Activated naive CD8-positive, alpha-beta T cell treated with anti-CD3 and anti-CD28 coated beads, Interleukin-2, amount 50 U/mL, for 16 hours (primary cell): ENCODE results near the gene TMEM221.

ENCODE experiments used
- DNase-seq: peaks from one replicate; pipeline ENCODE4 v3.0.0-alpha.2; 2020; ENCODE audit warnings: low read depth, low spot score

The TMEM221 gene

DNA sequence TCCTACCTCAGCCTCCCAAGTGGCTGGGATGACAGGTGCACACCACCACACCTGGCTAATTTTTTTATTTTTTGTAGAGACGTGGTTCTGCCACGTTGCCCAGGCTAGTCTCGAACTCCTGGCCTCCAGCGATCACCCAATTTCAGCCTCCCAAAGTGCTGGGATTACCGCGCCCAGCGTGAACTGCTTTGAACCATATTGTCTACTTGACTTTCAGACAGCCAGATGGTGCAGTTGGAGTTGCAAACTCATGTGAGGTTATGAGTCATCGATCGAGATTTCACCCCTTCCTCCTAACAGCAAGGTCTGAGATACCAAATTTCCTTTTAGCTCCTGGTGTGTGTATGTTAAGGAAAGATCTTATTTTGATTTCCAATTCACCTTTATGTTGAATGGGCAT, 24.6 kb upstream of the TMEM221 start:
- no peak for DNase-seq

DNA sequence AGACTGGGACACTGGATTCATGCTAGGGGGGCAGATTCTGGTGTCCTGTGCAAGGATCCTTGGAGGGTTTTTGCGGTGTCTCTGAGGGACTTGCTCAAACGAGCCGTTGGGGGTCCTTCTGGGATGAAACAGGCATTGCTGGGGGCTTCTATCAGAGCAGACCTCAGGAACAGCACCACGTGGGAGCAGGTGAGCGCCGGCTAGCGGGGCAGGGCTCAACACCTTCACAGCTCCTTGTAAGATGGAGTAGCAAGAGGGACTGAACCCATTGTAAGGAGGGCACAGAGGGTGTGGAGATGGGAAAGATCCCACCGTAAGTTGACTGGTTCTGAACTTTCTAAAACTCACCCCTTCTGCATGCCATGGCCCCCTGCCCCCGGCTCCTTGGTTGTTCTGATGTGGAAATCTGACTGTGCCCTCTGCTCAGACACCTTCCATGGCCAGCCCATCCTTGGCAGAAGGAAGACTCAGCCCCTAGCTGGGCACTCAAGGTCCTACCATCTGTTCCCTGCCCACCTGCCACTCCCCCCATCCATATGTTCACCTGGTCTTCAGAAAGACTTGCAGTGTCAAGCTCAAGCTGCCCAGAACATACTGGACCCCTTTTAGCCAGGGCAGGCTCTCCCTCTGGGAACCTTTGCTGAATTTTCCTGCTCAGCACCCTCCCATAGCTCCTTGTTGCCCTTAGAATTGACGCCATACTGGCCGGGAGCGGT, 23.1 kb upstream of the TMEM221 start:
- no peak for DNase-seq

DNA sequence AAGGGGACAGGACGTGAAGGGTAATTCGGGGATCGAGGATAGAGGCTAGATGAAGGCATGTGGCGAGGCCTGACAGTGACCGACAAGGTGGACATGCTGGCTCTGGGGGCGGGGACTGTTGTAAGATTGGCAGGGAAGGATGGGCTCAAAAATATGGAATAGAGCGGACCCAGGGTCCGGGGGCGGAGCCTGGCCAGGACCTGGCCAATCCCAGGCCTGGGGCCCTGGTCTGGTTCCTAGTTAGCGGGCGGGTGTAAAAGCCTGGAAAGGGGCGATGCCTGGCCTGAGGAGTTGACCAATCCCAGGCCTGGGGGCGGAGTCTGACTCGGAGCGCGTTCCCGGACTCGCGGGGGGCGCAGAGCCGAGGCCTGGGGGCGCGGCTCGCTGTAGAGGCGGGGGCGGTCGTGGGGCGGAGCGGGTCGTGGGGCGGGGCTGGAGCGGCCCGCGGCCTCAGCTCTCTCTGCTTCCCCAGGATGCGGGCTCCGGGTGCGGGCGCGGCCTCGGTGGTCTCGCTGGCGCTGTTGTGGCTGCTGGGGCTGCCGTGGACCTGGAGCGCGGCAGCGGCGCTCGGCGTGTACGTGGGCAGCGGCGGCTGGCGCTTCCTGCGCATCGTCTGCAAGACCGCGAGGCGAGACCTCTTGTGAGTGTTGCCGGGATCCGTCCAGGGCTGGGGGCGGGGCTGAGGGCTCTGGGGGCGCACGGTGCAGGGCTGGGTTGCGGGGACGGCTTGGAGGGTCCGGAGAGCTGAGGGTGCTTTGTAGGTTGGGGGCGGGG, 21.8 kb upstream of the TMEM221 start, which contains the start of gene SLC27A1:
SLC27A1 (plus strand) TSS at position 457 of the 774 bp plus-strand sequence; CDS start at position 474, 17 bp downstream.
- peak; percentile 78 for DNase-seq

DNA sequence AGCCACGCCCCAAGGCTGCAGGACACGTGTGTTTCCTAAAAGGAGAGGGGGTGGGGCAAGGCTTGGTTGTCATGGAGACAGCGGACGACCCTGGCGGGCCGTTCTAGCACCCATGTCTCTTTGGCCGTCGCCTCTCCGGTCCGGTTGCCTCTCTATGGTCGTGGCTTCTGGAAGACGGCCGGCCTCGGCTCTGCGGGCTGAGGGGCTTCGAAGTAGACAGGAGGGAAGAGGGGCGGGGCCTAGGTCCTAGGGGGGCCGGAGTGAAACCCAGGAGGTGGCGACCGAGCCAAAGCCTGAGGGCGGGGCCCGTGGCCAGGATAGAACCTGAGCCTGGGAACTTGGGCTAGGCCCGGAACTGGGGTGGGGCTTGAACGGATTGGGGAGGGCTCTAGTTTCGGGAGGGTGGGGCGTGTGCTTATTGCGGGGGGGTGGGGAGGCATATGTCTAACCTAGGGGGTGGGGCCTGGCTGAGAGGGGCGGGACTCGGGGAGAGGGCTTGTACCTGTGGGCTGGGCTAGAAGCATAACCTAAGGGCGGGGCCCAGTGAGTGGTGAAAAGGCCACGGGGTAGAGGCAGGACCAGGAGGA, 21.1 kb upstream of the TMEM221 start:
- DNase-seq: peak; percentile 91

DNA sequence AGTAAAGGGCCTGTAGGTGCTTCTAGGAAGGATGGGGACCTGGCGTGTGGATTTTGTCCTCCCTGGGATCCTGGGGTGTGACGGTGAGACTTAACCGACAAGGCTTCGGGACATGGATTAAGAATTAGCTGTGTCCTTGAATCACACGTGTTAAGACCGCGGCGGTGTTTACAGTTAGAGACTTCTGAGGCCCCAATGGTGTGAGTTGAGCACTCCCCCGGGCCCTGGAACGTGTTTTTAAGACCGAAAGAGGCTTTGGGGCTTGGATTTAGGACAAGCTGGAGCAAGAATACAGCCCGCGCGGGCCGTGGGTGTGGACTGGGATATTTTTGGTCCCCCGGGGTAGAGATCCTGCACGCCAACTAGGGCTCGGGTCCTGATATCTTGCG, 20.6 kb upstream of the TMEM221 start:
- DNase-seq: no peak

DNA sequence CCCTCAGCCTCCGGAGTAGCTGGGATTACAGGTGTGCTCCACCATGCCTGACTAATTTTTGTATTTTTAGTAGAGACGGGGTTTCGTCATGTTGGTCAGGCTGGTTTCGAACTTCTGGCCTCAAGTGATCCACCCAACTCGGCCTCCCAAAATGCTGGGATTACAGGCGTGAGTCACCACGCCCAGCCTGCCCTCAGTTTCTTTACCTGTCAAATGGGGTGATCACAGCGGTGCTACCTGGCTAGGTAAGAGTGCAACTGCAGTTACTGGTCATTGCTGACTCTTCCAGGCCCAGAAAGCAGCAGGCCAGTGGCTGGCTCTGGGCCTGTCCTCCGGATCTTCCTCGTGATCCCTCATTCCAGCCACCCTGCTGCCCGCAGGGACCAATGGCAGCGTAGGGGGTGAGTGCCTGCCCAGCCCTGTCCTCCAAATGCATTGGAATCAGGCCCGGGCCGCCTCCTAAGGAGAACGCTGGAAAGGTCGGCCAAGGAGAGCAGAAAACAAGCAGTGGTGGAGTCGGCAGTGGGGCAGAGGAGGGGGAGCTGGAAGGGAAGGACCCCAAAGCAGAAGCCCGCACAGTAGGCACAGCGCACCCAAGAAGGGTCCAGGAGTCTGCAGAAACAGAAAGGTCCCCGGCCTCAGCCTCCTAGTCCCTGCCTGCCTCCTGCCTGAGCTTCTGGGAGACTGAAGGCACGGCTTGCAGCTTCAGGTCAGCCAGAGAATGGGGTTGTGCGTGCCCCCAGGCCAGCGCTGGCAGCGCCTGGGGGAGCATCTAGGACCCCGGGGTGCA, 20.0 kb upstream of the TMEM221 start:
- no peak for DNase-seq

DNA sequence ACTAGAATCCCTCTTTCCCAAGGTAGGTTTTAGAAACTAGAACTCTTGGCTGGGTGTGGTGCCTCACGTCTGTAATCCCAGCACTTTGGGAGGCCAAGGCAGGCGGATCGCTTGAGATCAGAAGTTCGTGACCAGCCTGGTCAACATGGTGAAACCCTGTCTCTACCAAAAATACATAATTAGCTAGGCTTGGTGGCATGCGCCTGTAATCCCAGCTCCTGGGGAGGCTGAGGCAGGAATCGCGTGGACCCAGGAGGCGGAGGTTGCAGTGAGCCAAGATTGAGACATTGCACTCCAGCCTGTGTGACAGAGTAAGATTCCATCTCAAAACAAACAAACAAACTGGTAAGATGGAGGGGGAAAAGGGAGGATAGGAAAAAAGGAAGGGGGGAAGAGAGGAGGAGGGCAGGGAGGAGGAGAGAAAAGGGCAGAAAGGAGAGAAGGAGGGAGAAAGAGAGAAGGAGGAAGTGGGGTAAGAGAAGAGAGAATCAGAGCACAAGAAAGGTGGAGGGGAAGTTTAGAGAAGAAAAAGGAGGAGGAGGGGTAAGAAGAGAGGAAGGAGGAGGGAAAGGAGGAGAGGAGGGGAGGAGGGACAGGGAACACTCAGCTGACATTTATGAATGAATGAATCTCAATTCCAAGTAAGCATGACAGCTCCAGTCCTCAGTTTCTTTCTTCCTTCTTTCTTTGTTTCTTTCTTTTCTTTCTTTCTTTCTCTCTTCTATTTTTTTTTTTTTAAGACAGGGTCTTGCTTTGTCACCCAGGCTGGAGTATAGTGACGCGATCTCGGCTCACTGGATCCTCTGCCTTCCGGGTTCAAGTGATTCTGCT, 19.2 kb upstream of the TMEM221 start:
- no peak for DNase-seq

DNA sequence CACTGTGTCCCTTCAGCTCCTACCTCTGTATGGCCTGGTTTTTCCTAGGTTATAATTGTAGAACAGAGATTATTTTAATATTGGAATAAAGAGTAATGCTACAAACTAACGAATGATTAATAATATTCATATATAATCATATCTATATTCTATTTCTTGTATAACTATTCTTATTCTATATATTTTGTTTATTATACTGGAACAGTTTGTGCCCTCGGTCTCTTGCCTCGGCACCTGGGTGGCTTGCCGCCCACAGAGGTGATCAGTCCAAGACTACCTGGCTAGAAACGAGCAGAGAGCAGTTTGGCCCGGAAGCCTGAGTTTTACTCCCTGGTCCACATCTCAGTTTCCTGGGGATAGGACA, 18.0 kb upstream of the TMEM221 start:
- DNase-seq: no peak

DNA sequence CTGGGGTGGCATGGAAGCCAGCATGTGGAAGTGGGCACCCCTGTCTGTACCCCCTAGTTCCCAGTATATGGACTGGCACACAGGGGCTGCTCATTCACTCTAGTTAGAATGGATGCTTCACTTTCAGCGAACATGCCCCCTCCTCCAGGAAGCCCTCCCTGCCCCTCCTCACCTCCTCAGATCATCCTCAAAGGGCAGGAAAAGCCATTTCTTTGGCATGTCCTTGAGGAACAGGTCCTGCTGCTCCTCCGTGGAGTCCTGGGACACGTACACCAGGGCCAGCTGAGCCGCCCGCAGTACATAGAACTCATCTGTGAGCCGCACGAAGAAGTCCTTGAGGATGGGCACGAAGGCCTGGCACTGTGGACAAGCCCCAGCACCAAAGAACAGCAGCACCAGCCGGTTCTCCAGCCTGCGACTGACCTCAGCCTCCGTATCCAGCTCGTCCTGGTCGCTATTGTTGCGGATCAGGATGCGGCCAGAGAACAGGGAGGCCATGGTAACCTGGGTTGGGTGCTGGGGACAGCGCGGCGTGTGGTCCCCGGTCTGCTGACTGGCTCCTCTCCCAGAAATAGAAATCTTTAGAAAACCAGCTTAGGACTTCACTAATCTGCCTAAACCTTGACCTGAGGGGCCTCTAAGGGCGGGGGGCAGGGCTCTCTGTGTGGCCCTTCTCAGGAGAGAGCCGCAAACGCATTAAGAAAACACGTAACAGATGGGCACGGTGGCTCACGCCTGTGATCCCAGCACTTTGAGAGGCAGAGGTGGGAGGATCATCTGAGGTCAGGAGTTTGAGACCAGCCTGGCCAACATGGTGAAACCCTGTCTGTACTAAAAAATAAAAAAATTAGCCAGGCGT, 12.1 kb upstream of the TMEM221 start, which contains the start of gene NXNL1:
NXNL1 (minus strand) TSS at position 555 of the 859 bp plus-strand sequence; CDS start at position 498, 57 bp downstream.
- no peak for DNase-seq

DNA sequence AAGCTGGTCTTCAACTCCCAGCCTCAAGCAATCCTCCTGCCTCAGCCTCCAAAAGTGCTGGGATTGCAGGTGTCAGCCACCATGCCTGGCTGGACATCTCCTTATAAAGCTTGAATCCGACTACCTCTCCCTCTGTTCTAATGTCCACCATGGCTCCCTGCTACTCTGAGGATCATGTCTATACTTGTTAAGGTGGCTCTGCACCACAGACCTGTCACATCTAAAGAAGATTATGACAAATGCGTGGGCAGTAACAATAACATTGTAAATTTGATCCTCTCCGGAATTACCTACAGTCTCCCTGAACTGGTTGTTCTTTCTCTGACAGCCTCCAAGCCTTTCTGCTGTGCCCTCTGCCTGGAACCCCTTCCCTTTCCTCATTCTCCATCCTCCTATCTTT, 10.5 kb upstream of the TMEM221 start:
- DNase-seq: no peak

DNA sequence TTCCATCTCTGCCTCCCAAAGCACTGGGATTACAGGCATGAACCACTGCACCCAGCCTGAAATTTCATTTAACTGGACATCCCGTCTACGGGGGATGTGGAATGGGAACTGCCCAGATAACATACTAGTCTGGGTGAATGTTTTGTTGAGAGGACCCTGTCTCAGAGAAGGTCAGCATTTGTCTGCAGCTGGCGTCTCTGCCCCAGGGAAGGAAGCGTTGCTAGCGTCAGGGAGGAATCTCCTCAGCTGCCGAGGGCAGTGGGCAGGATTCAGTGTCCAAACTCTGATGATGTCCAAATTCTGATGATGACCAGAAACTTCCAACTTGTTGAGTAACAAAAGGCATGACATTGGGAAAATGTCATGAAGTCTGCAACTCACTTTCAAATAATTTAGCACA, 9.1 kb upstream of the TMEM221 start:
- DNase-seq: no peak

DNA sequence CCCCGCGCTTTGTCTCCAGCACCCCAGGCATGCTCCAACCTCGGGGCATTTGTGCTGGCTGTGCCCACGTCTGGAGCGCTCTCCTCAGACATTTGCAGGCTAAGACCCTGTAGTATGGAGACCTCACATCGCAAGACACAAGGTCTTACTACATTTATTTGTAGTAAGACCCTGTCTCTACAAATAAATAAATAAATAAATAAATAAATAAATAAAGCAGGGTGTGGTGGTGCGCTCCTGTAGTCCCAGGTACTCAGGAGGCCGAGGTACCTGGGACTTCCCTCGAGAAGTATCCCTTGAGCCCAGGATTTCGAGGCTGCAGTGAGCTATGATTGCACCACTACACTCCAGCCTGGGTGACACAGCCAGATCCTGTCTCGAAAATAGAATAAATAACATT, 7.7 kb upstream of the TMEM221 start:
- DNase-seq: no peak

DNA sequence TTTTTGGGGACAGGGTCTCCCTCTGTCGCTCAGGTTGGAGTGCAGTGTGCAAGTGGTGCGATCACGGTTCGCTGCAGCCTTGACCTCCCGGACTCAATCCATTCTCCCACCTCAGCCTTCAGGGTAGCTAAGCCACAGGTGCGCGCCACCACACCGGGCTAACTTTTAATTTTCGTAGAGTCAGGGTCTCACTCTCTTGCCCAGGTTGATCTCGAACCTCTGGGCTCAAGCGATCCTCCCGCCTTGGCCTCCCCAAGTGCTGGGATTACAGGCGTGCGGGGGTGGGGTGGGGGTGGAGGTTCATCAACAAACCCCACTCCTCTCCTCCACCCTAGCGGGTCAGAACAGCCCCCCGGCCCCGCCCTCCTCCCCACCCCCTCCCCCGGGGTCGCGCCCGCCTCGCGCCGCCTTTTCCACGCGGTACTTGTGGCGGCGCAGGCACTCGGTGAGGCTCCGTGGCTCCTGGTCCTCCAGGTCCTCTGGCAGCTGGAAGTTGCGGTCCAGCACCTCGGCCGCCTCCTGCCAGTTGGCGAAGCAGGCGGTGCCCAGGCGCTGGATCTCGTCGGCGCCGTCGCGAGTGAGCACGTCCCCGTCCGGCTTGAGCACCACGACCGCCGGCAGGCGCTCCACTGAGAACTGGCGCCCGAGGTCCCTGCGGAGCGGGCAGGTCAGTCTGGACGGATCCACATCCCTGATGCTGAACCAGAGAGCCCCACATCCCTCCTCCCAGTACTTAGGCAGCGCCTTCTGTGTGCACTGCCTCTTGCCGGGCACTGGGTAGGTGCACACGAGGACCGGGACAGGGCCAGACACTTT, 7.0 kb upstream of the TMEM221 start:
- DNase-seq: no peak

DNA sequence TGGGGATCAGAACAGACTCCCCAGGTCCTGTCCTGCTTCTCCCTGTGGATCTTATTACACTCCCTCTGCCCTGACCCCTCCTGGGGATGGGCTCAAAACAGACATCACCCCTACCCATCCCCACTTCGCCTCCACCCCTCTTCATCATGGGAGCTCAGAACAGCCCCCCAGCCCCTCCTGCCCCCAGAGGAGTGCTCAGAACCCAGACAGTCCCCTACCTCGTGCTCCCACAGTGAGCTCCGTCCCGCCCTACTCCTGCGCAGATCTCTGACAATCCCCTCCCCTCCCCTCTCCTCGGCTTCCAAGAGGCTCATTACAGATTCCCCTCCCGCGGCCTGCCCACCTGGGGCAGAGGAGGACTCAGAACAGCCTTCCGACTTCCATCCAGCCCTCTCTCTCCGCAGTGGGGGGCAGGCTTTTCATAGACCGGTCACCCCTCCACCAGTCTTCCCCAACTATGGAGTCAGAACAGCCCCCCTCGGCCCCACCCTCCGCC, 6.2 kb upstream of the TMEM221 start:
- no peak for DNase-seq

DNA sequence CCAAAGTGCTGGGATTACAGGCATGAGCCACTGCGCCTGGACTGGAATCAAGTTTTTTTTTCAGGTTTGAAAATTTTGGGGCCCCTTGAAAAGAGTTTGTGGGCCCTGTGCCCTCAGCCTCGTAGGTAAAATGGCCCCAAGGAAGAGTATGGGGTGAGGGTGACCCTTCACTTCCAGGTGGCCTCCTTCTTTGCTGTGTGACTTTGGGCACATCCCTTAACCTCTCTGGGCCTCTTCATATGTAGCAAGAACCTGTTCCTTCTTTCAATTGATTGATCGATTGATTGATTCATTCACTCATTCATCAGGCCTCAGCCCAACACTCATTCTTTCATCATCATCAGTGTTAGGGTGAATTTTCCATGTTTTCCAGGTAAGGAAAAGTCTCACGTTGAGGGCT, 3.4 kb upstream of the TMEM221 start:
- DNase-seq: no peak

DNA sequence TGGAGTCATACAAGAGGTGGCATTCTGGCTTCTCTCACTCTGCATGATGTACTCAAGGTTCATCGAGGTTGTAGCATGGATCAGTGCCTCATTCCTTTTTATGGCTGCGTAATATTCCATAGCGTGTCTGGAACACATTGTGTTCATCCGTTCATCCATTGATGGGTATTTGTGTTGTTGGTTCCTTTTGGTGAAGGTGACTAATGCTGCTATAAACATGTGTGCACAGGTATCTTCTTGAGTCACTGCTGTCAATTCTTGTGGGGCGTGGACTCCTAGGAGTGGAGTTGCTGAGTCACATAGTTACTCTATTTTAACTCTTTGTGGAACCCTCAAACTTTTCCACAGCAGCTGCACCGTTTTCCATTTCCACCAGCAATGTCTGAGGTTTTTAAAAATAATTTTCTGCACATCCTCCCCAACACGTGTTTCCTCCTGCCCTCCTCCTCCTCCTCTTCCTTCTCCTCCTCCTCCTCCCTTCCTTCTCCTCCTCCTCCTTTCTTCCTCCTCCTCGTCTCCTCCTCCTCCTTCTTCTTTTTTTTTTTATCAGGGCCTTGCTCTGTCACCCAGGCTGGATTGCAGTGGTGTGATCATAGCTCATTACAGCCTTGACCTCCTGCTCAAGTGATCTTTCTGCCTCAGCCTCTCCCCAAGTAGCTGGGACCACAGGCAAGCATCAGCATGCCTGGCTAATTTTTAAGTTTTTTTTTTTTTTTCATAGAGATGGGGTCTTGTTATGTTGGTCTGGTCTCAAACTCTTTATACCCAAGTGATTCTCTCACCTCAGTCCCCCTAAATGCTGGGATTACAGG, 2.0 kb upstream of the TMEM221 start:
- no peak for DNase-seq

DNA sequence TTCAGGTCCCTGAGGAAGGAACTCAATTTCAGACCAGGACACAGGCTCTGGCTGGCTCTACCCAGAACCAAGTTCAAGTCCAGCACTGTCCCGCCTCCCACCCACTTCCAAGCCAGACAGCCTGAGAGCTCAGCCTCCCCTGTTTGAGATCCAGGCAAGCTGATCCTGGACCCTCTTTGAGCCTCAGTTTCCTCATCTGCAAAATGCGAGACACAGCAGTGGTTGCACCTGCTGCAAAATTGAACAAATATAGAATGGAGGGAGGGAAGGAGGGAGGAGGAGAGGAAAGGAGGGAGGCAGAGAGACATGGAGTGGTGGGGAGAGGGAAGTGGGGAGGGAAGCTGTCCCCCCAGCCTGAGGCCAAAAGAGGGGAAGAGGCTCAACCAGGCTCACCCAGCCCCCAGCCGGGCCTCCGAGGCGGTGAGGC, 751 bp downstream of the TMEM221 start:
- DNase-seq: no peak

DNA sequence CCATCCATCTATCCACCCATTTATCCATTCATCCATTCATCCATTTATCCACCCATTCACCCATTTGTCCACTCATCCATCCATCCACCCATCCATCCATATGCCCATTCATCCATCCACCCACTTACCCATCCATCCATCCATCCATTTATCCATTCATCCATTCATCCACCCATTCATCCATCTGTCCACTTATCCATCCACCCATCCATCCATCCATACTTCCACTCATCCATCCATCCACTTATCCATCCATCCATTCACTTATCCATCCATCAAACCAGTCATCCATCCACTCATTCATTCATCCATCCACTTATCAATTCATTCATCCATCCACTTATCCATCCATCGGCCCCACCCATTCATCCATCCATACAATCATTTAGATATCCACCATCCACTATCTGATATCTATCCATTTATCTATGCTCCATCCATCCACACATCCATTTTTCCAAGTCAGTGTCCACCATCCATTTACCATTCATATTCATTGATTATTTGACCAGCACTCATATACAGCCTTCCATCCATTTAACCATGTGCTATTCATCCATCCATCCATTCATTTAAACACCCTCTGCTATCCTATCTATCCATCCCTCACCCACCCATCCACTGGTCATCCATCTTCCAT, 2.8 kb downstream of the TMEM221 start:
- DNase-seq: no peak
